ENCODE data around the gene KIF26B.

The KIF26B gene

GRCh38 chr1:245177071-245177900 is 22.5 kb downstream of the KIF26B start:
- no peak for DNase-seq (ENCODE audit: extremely low read depth, low read depth)

GRCh38 chr1:245179706-245180105 is 24.9 kb downstream of the KIF26B start:
- TF ChIP-seq CTCF (IDR thresholded peaks at IDR 0.05; ENCODE audit: low read depth, low read length, missing control alignments) = no peak
- H3K4me3 ChIP-seq (replicated peaks; ENCODE audit: low read depth, low read length) = no peak overlapping the region
- DNase-seq (ENCODE audit: extremely low read depth, low read depth) = no peak

More at GRCh38 chr1:245177071-245177900, 22.5 kb downstream of the KIF26B start:
- no peak for TF ChIP-seq CTCF (IDR thresholded peaks at IDR 0.05; ENCODE audit: low read depth, low read length, missing control alignments)
- H3K4me3 ChIP-seq (replicated peaks; ENCODE audit: low read depth, low read length) = no peak overlapping the region

DNA sequence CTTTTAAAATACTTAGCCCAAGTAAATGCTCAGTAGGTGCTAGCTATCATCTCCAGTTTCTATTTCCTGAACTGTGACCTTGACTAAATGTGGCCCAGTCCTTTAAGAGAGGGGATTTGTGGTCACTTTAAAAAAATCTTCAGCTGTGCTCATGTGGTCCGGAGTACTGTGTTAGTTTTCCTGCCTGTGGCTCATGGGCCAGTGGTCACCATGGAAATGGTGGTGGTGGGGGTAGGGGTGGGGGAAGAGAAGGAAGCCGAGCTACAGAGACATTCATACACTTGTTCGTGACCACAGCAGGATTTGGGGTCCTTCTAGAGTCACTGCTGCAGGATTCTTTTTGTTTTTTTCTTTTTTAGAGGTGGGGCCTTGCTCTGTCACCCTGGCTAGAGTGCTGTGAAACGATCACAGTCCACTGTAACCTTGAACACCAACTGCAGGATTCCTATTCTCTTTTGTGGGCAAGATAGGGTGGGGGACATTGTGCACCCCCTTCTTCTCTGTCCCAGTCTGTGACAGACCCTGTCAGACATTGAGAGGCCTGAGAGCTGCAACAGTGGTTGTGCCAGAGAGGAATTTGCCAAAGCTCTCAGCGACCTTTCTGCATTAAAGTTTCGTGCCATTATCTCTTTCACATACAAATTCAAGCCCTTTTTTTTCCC is 25.8 kb downstream of the KIF26B start:
- DNase-seq (ENCODE audit: extremely low read depth, low read depth) = no peak
- no peak for TF ChIP-seq CTCF (IDR thresholded peaks at IDR 0.05; ENCODE audit: low read depth, low read length, missing control alignments)
- H3K4me3 ChIP-seq (replicated peaks; ENCODE audit: low read depth, low read length) = no peak overlapping the region

GRCh38 chr1:245181158-245181517 is 26.4 kb downstream of the KIF26B start:
- no peak overlapping the region for H3K4me3 ChIP-seq (replicated peaks; ENCODE audit: low read depth, low read length)
- TF ChIP-seq CTCF (IDR thresholded peaks at IDR 0.05; ENCODE audit: low read depth, low read length, missing control alignments) = no peak
- no peak for DNase-seq (ENCODE audit: extremely low read depth, low read depth)

- no peak overlapping the region for H3K4me3 ChIP-seq (replicated peaks; ENCODE audit: low read depth, low read length)
- no peak for TF ChIP-seq CTCF (IDR thresholded peaks at IDR 0.05; ENCODE audit: low read depth, low read length, missing control alignments)
- DNase-seq (ENCODE audit: extremely low read depth, low read depth) = no peak
Measured at GRCh38 chr1:245182028-245182427, 27.2 kb downstream of the KIF26B start.

GRCh38 chr1:245183429-245183828 is 28.6 kb downstream of the KIF26B start:
- no peak overlapping the region for H3K4me3 ChIP-seq (replicated peaks; ENCODE audit: low read depth, low read length)
- DNase-seq (ENCODE audit: extremely low read depth, low read depth) = no peak
- TF ChIP-seq CTCF (IDR thresholded peaks at IDR 0.05; ENCODE audit: low read depth, low read length, missing control alignments) = no peak

Measured in HFF-Myc (cell line).